Suprapubic skin (tissue), 3 donors: ENCODE data around the gene FAM187B.

Experiments
- CTCF ChIP-seq, 2 donors: fragments of 200-600 bp in 1 of 2; fragments of 450-650 bp in 1 of 2; sonication (generic) in 1 of 2; IDR thresholded peaks; one replicate each; pipeline ENCODE4 v1.5.1; 2016 to 2019; ENCODE audit warnings: antibody characterized with exemption in 2 of 2, mild to moderate bottlenecking in 1 of 2, moderate library complexity in 1 of 2
- POLR2AphosphoS5 ChIP-seq, 3 donors: sonication (generic); formaldehyde crosslinking; IDR thresholded peaks; one replicate each; pipeline ENCODE4 v1.6.1; 2017; ENCODE audit warnings: antibody characterized with exemption in 3 of 3

GRCh38 chr19:35195830-35196229, 32.7 kb downstream of the FAM187B start:
- no peak for TF ChIP-seq CTCF (IDR thresholded peaks at IDR 0.05)
- TF ChIP-seq POLR2AphosphoS5 (IDR thresholded peaks at IDR 0.05), result no peak
